Left ventricle myocardium inferior (tissue), 1 donor: Measurements from ENCODE around the gene C15orf40. TPM values are rescaled to one million over a fixed set of nuclear protein-coding genes. Genes with fewer than 3 reads are reported as not detected.

Source experiments
- DNase-seq: peaks from one replicate; pipeline ENCODE4 v3.0.0-alpha.2; 2020
- H3K27ac ChIP-seq: fragments of 200-600 bp; replicated peaks from 2 replicates; pipeline ENCODE4 v1.8.0; 2021
- H3K27me3 ChIP-seq: fragments of 200-600 bp; 2 replicates; pipeline ENCODE4 v1.8.0; 2021; ENCODE audit warnings: low read depth
- H3K36me3 ChIP-seq: fragments of 200-600 bp; 2 replicates; pipeline ENCODE4 v1.8.0; 2021
- H3K4me1 ChIP-seq: fragments of 200-600 bp; 2 replicates; pipeline ENCODE4 v1.8.0; 2021
- H3K4me3 ChIP-seq: fragments of 200-600 bp; 2 replicates; pipeline ENCODE4 v1.8.0; 2021; ENCODE audit warnings: mild to moderate bottlenecking, moderate library complexity
- H3K9me3 ChIP-seq: fragments of 200-600 bp; replicated peaks from 2 replicates; pipeline ENCODE4 v1.8.0; 2021
- CTCF ChIP-seq: fragments of 200-600 bp; IDR thresholded peaks from 2 replicates; pipeline ENCODE4 v1.8.0; 2021; ENCODE audit warnings: antibody characterized with exemption, mild to moderate bottlenecking, borderline replicate concordance
- intact Hi-C: fragments of 100-400 bp; cut with micrococcal nuclease; formaldehyde crosslinking; loops from one replicate; pipeline ENCODE4 v1.11.0; 2022
- total RNA-seq: library from RNA; stranded (reverse); fragmentation: NEBNext Ultra II Directional; extraction: Animal tissue kit (Norgen Biotek cat#: 25700); gene quantifications from one replicate; pipeline ENCODE4 v1.2.1, GENCODE V29; 2021
- donor health status: DM: no; HTN: yes; CAD: no; lungs with severe emphysema.

The C15orf40 gene
- total RNA-seq, 1 donor from 2014 or later, result 10.4 TPM

GRCh38 chr15:82970696-82971095, 40.7 kb downstream of the C15orf40 start:
- Histone ChIP-seq H3K27me3 (no peaks in the 10 kb centered on the region), H3K27ac (peak overlapping the region; percentile 49), H3K4me1 (peaks cover 22% of the 10 kb centered on the region), H3K36me3 (no peaks in the 10 kb centered on the region), H3K9me3 (no peaks in the 10 kb centered on the region), H3K4me3 (peak overlapping the region; percentile 18)
- intact Hi-C loops, result no loop called here
- no peak for DNase-seq
- TF ChIP-seq CTCF, result no peak

DNA sequence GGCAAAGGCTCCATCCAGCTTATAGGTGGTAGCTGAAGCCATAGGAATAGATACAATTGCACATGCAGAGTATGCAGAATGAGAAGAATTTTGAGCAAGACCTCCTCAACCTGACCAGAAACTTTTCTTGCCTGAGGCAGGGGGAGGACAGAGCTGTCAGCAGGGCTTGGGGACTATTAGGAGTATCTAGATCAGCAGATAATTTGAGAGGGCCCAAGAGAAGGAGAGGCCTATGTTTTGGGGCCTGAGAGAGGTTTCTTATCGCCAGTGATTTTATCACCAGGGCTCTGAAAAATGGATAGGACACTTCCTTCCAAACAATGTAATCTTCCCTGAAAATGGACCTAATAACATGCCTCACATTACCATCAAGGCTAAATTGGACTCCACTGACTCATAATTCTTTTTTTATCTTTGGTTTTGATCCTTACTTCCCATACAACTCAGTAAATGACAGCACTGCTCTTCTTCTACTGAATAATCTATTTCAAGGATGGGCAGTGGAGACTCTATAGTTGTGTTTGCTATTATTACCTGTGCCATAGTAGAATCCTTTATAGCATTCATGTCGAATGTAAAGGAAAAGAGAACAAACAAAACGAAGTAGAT, 41.3 kb downstream of the C15orf40 start:
- TF ChIP-seq CTCF, result no peak
- Histone ChIP-seq H3K36me3 (no peaks in the 10 kb centered on the region), H3K9me3 (no peaks in the 10 kb centered on the region), H3K27ac (peak overlapping the region; percentile 49), H3K4me3 (no peak overlapping the region), H3K27me3 (no peaks in the 10 kb centered on the region), H3K4me1 (peaks cover 22% of the 10 kb centered on the region)
- intact Hi-C loops, result no loop called here
- DNase-seq, result no peak

DNA sequence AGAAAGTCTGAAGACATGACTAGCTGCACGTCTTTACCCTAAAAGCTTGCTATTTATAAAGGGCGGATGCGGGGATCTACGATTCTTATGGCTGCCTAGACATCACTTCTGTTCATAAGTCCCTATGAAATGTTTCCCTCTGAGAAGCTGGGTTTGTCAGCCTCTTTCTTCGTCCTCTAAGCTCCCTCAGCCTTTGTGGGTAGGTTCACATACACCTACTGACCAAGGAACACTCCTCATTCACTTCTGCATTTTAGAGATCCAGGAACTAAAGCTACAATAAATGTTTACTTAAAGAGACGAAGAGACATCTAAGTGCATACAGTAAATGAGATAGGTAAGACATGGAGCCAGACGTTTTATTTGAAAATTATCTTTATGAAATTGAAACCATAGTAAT, 42.1 kb downstream of the C15orf40 start:
- Histone ChIP-seq H3K36me3 (no peaks in the 10 kb centered on the region), H3K27ac (no peak overlapping the region), H3K4me1 (peaks cover 22% of the 10 kb centered on the region), H3K27me3 (no peaks in the 10 kb centered on the region), H3K4me3 (no peak overlapping the region), H3K9me3 (no peaks in the 10 kb centered on the region)
- no peak for DNase-seq
- no peak for TF ChIP-seq CTCF
- intact Hi-C loops, result no loop called here

DNA sequence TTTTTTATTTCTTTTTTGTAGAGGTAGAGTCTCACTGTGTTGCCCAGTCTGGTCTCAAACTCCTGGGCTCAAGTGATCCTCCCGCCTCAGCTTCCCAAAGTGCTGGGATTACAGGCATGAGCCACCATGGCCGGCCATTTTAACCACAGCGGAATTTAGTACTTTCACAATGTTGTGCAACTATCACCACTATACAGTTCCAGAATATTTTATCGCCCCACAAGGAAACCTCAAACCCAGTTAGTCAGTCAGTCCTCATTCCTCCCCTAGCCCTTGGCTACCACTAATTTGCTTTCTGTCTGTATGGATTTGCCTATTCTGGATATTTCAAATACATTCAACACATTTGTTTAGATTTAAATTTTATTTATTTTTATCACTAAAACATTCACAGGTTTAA, 43.4 kb downstream of the C15orf40 start:
- no peak overlapping the region for H3K4me3 ChIP-seq
- H3K9me3 ChIP-seq, result no peaks in the 10 kb centered on the region
- H3K4me1 ChIP-seq, result peaks cover 28% of the 10 kb centered on the region
- H3K27me3 ChIP-seq, result no peaks in the 10 kb centered on the region
- intact Hi-C loops, result no loop called here
- no peaks in the 10 kb centered on the region for H3K36me3 ChIP-seq
- H3K27ac ChIP-seq, result no peak overlapping the region
- TF ChIP-seq CTCF, result no peak
- DNase-seq, result no peak

DNA sequence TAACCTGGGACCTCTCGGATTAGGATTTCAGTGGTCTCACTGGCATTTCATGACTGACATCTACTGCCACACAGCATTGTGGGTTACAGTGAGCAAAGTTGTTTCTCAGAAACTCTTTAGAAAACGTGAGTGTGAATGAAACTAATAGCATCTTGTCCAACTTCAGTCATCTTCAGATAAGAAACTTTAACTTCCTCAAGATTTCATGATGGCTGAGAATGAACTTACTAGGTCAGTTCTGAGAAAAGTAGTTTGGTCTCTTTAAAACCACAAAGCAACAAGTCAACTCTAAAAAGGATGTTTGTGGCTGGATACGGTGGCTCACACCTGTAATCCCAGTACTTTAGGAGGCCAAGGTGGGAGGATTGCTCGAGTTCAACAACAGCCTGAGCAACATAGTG, 44.8 kb downstream of the C15orf40 start:
- intact Hi-C loops, result no loop called here
- TF ChIP-seq CTCF, result no peak
- Histone ChIP-seq H3K9me3 (no peaks in the 10 kb centered on the region), H3K4me1 (peaks cover 21% of the 10 kb centered on the region), H3K27me3 (no peaks in the 10 kb centered on the region), H3K36me3 (no peaks in the 10 kb centered on the region), H3K4me3 (no peak overlapping the region), H3K27ac (no peak overlapping the region)
- DNase-seq, result no peak
